RPMI8226 (cell line): Measurements from ENCODE around the gene PCSK6.
A peak's percentile ranks its signal among the peaks of the same experiment; 100 is the strongest.

Experiments used
- DNase-seq: peaks from one replicate; pipeline ENCODE4 v3.0.0-alpha.2; 2015

Gene PCSK6

GRCh38 chr15:101322854-101323477 lies 166.5 kb downstream of the PCSK6 start:
- DNase-seq: no peak

DNA sequence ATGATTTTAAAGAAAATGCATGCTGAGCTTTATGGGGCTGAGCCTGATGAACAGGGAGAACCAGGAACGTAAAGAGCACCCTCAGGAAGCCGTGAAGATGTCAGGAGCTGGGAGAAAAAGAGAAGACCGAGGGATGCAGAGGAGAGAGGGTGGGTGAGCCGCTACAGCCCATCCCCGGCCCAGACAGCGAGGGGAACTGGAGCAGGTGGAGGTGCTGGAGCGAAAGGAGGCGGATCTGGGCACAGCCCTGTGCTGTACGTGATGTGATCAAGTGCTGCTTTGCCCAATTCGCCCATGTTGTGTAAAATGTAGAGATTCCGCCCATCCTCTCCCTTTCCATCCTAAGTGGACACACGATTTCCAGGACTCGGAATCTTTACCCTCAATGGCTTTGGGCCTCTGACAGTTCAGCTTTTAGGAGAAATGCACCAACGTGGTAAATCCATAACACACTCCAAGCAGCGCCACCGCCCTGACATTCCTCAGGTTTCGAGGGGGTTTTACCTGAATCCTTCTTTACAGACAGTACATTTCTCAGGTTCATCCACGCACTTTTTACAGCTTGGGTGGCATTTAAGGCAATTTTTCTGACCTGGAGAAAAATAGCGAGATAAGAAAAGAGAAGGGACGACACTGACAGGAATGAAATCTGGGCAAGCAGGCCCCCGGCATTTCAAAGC lies 167.4 kb downstream of the PCSK6 start:
- DNase-seq: no peak

DNA sequence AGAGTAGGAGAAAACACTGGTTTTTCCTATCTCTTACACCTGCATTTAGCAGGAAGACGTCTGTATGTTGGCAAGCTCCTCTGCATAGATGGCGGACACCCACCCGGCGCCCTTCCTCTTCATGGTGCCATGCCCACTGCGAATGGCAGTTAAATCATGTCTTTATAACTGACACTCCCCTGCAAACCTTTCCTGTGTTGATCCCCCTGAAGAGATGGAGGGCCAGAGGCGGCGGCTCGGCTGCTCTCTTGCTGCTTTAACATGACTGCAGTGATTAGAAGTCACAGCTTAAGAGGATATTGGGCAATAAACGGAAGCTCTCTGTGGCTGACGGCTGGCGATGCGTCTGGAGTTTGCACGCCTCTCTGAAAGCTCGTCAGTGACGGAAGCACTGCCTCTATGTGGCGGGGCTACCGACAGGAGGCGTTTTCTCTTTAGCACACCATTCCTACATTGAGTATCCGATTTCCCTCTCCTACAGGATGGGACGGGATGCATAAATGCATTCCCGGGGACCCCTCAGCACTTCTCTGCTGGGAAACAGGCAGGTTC lies 168.9 kb downstream of the PCSK6 start:
- no peak for DNase-seq

DNA sequence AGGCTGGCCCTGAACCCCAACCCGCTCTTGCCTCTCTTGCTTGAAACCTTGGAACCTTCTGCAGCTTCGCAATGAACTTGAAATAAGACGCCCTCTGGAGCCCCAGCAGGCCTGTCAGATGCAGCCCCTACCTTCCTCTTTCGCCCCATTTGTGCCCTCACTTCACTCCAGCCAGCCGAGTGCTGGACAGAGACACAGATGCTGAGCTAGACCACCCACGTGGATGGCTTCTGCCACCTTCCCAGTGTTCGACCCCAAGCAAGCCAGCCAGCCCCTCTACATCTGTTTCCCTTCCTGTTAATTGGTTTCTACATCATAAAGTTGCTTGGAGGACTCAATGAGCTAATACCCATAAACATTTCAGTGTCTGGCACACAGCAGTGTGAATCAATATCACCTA lies 170.7 kb downstream of the PCSK6 start:
- DNase-seq: no peak

GRCh38 chr15:101318147-101318819 lies 171.2 kb downstream of the PCSK6 start:
- DNase-seq: no peak

- DNase-seq: no peak
Measured at GRCh38 chr15:101317336-101317872, 172.1 kb downstream of the PCSK6 start.

DNA sequence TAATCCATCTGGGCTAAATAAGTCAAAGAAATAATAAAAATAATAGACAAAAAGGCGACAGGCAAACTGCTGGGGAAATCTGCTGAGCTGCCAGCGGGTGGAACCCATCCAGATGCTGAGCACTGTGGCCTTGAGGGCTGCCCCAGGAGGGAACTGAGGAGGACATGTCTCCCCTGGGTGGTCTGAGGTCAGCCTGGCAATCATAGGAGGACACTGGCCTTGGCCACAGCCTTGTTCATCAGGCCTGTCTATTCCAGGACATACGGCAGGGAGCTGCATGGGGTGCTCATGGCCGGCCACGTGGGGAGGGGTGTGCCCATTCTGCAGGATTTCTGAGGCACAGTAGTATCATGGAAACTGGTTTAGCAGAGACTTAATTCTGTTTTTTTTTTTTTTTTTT lies 173.0 kb downstream of the PCSK6 start:
- DNase-seq: no peak

GRCh38 chr15:101315736-101316135 lies 173.8 kb downstream of the PCSK6 start:
- DNase-seq: no peak

DNA sequence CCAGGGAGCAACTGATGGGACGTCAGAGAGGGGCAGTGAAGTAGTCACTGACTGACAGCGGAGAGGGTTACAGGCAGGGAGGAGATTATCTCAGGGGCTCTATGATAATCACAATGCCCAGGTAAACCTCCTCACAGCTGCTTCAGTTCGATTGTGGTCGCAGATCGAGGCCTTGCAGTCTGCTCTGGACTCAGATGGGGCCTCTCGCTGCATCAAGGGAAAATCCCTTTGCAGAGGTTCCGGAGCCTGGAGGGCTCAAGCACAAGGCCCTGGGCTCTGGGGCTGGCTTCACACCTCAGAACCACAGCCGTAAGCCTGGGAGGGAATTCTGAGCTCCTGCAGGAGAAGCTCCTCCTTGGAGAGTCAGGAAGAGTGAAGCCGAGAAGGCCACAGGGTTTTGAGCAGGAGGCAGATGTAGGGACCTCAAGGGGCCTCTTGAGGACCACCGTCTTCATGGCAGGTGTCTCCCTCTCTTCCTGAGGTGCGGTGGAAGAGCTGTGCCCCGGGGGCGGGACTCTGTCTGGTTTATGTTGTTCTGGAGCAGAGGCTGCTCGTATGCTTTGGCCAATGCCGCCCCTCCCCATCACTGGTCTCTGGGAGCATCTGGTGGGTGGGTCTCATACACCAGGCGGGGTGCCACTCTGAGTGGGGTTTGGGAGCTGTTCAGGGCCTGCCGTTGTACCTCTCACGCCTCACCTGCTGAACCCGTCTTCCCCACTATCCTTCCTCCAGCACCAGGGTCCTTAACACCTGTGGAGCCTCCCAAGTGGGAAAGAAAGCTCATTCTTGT lies 175.0 kb downstream of the PCSK6 start:
- no peak for DNase-seq

- no peak for DNase-seq
Measured at GRCh38 chr15:101313041-101313761, 176.3 kb downstream of the PCSK6 start.

DNA sequence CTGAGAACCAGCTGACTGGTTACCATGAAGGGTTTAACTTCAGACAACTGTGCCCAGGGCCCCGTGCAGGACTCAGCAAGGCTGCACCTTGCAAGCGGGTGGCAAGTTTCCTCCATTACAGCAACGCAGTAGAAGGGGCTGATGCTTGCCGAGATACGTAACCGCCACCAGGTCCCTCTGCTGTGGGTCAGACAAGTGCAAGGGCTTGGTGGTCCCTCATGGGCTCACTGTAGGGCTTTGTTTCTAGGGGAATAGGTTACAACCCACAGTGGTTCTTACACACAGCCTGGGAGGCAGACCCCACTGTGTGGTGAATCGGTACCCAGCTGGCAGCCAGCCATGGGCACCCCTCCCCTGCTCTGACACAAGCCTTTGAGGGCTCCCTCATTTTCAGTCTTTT lies 179.0 kb downstream of the PCSK6 start:
- no peak for DNase-seq

DNA sequence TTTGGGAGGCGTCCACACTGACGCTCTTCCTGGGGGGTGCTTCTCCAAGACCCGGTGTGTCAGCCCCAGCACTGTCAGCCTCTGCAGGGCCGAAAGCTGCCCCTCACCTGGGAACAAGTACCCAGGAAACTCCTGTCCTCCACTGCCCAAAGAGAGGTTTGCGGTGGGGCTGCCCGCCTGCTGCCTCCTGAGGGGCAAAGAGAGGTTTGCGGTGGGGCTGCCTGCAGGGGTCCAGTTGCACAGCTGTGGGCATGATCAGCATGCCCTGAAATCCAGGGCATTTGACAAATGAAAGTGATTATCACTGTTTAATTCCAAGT lies 179.4 kb downstream of the PCSK6 start:
- DNase-seq: no peak

GRCh38 chr15:101309436-101310160 lies 179.9 kb downstream of the PCSK6 start:
- DNase-seq: no peak

- DNase-seq: no peak
Measured at GRCh38 chr15:101308604-101309435, 180.7 kb downstream of the PCSK6 start.

DNA sequence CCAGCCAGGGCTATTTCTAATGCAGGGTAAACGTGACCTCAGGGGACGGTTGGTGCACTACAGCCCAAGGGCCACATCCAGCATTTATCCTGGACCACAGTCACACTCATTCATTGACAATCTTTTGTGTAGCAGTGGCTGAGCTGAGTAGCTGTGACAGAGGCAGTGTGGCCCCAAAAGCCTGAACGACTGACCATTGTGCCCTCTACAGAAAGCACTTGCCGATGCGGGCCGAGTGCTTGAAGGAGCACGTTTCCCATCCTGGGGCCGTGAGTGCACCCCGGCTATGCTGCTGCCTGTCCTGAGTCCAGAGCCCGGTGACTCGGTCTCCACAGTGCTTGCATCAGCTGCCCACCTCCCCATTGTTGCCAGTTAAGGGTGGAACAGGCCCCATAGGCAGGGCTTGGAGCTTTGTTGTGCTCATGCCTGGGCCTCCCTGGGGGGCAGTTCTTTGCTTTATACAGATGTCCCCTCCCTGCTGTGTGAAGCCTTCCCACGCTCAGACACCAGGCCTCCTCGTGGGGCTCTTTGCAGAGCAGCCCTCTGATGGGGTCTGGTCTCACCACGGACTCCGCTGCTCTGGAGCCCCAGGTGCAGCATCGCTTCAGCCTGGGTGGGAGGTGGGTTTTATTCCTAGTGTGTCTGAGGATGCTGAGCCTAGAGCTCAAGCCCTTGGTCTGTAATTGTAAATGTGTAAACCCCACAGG lies 181.5 kb downstream of the PCSK6 start:
- no peak for DNase-seq

DNA sequence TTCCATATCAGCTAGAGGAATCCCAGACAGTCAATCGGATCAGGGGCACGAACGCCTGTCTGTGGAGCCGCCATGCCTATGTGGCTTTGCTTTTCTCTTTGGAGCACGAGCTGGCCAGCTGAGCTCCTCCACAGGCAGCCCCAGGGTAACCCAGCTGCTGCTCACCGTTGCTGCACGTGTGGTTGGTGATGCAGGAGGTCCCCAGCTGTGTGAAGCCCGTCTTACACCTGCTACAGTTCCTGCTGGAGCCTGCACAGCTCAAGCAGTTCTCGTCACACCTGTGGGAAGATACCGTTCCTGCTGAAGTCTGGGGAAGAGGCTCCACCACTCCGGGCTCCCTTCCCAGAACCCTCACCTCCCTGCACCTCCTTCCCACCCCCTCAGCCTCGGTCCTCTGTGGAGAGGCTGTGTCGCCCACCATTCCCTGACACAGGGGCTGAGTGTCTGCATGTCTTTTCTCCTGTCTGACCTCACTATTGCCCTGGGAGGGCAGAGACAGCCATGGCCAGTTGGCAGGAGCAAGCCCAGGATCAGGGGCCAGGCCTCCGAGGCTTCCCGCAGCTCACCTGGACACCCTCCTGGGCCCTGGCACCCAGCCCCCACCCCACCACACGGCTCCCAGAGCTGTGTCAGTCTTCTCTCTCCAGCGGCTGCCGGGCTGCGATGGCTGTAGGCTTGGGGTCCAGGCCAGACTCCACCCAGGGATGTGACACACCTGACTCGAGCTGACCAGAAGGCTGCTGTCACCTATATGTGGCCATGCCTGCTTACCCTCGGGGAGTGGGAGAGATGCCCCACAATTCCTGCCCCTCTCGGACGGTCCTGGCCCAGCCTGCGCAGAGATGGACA lies 182.2 kb downstream of the PCSK6 start:
- peak; percentile 83 for DNase-seq

- no peak for DNase-seq
Measured at GRCh38 chr15:101306341-101307047, 183.0 kb downstream of the PCSK6 start.

- no peak for DNase-seq
Measured at GRCh38 chr15:101305820-101306255, 183.7 kb downstream of the PCSK6 start.
